Body of pancreas (tissue), 4 donors: ENCODE results near the gene KIAA0825. TPM values are rescaled to one million over a fixed set of nuclear protein-coding genes. Genes with fewer than 3 reads are reported as not detected.

Source experiments
- ATAC-seq: fragments of 150-250 bp; one replicate; pipeline ENCODE4 v1.9.1; 2016
- DNase-seq, 4 donors: peaks; one replicate each; pipeline ENCODE4 v3.0.0-alpha.2; 2019
- H3K27ac ChIP-seq, 4 donors: fragments of 200-600 bp; sonication (generic); 1 replicate in 3 of 4; 2 replicates in 1 of 4; pipeline versions ENCODE4 v1.5.1 to v1.6.1; 2016 to 2019; ENCODE audit warnings: mild to moderate bottlenecking in 1 of 4, mixed read lengths in 1 of 4, moderate library complexity in 1 of 4
- H3K27me3 ChIP-seq, 2 donors: fragments of 200-600 bp; sonication (generic); one replicate each; pipeline ENCODE4 v1.6.0; 2016; ENCODE audit warnings: mild to moderate bottlenecking in 1 of 2
- H3K36me3 ChIP-seq, 2 donors: fragments of 200-600 bp; sonication (generic); replicated peaks in 1 of 2; 2 replicates each; pipeline ENCODE4 v1.5.1; 2016; ENCODE audit warnings: low read depth in 2 of 2; ENCODE audit not compliant: insufficient read depth in 1 of 2
- H3K4me1 ChIP-seq: fragments of 200-600 bp; sonication (generic); one replicate; pipeline ENCODE4 v1.6.0; 2016
- H3K4me3 ChIP-seq, 2 donors: fragments of 200-600 bp; sonication (generic); 1 replicate in 1 of 2; 2 replicates in 1 of 2; pipeline ENCODE4 v1.5.1; 2016 to 2019
- H3K9me3 ChIP-seq, 3 donors: fragments of 200-600 bp; sonication (generic); 1 replicate in 2 of 3; 2 replicates in 1 of 3; pipeline ENCODE4 v1.5.1; 2016
- CTCF ChIP-seq, 7 experiments: fragments of 450-650 bp in 4 of 7; fragments of 200-600 bp in 3 of 7; sonication (generic) in 3 of 7; IDR thresholded peaks; one replicate each; pipeline ENCODE4 v1.5.1; 2016 to 2019; ENCODE audit warnings: antibody characterized with exemption in 7 of 7
- POLR2A ChIP-seq, 3 donors: fragments of 450-650 bp; IDR thresholded peaks; one replicate each; pipeline ENCODE4 v1.6.1; 2016; ENCODE audit warnings: antibody characterized with exemption in 3 of 3, mild to moderate bottlenecking in 2 of 3
- WGBS, 2 donors: methylation state at CpG; one replicate each; pipeline ENCODE4 v1.1.5; 2017; 5-methylcytosine and 5-hydroxymethylcytosine counted together
- intact Hi-C: fragments of 100-400 bp; cut with DNase I; formaldehyde crosslinking; loops from one replicate; pipeline ENCODE4 v1.15.1; 2023
- total RNA-seq, 2 donors: library from RNA; depleted of rRNA; stranded (reverse); fragments of >200 nt; gene quantifications; one replicate each; pipeline ENCODE4 v1.1.0, GENCODE V29; 2016

KIAA0825 gene
- total RNA-seq, 2 donors from 2014 or later: 5.7 to 6.6 TPM

DNA sequence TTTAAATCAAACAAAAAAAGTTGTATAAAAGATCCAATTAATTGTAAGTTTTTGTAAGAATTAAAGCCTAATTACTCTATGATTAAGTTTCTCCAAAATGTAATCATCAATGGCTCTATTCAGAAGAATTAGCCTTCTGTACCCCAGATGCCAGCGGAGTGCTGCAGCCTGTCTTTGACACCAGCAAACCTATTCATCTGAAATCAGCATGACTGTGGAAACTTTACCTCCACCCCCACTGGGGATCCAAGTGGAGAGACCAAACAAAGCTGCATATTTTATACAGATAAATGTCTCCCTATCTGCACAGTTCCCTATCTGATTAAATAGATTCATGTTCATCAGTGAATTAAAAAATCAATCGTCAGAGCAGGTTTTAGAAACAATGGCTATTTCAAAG lies 426.8 kb downstream of the KIAA0825 start:
- no peak for TF ChIP-seq CTCF (IDR thresholded peaks at IDR 0.05)
- TF ChIP-seq POLR2A (IDR thresholded peaks at IDR 0.05): no peak
- WGBS, 2 donors: 47 to 59% methylated on average over 2 of the region's 2 CpGs
- H3K4me3 ChIP-seq: no peak overlapping the region
- DNase-seq (no peak), ATAC-seq (no peak)
- no peaks in the 10 kb centered on the region for H3K4me1 ChIP-seq
- H3K36me3 ChIP-seq: no peaks in the 10 kb centered on the region
- H3K27ac ChIP-seq: no peak overlapping the region
- intact Hi-C loops: no loop called here
- H3K9me3 ChIP-seq: no peaks in the 10 kb centered on the region
- H3K27me3 ChIP-seq: no peaks in the 10 kb centered on the region

DNA sequence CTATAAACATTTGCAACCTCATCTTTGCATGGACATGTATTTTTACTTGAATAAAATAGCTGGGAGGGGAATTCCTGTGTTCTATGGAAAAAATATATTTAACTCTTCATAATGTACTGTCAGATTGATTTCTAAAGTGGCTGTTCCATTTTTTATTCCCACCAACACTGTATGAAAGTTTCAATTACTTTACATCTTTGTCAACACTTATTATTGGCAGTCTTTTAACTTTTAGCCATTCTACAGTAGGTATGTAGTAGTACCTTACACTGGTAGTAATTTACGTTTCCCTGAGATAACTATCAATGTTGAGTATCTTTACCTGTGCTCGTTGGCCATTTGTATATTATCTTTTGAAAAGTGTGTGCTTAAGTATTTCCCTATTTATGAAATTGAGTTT lies 429.7 kb downstream of the KIAA0825 start:
- TF ChIP-seq CTCF (IDR thresholded peaks at IDR 0.05) (no peak), POLR2A (IDR thresholded peaks at IDR 0.05) (no peak)
- no peak for DNase-seq

GRCh38 chr5:94184870-94185269 lies 433.5 kb downstream of the KIAA0825 start:
- TF ChIP-seq CTCF (IDR thresholded peaks at IDR 0.05): no peak
- no peak for TF ChIP-seq POLR2A (IDR thresholded peaks at IDR 0.05)
- no peak overlapping the region for H3K27ac ChIP-seq
- H3K4me3 ChIP-seq: no peak overlapping the region
- intact Hi-C loops: no loop called here
- DNase-seq (no peak), ATAC-seq (no peak)
- H3K4me1 ChIP-seq: no peaks in the 10 kb centered on the region
- no peaks in the 10 kb centered on the region for H3K9me3 ChIP-seq
- no peaks in the 10 kb centered on the region for H3K27me3 ChIP-seq
- WGBS, 2 donors: 80 to 94% methylated on average over 1 of the region's 1 CpG
- H3K36me3 ChIP-seq: no peaks in the 10 kb centered on the region

More for the DNA sequence above, 429.7 kb downstream of the KIAA0825 start:
- Histone ChIP-seq H3K36me3 (no peaks in the 10 kb centered on the region), H3K27ac (no peak overlapping the region), H3K27me3 (no peaks in the 10 kb centered on the region), H3K4me1 (no peaks in the 10 kb centered on the region), H3K4me3 (no peak overlapping the region), H3K9me3 (no peaks in the 10 kb centered on the region)
- no peak for ATAC-seq
- intact Hi-C loops: no loop called here
- 71 to 73% methylated on average over 2 of the region's 2 CpGs for WGBS, 2 donors

- intact Hi-C loops: no loop called here
- Histone ChIP-seq H3K4me1 (no peaks in the 10 kb centered on the region), H3K27me3 (no peaks in the 10 kb centered on the region), H3K9me3 (no peaks in the 10 kb centered on the region), H3K4me3 (no peak overlapping the region), H3K36me3 (no peaks in the 10 kb centered on the region), H3K27ac (no peak overlapping the region)
- DNase-seq (no peak), ATAC-seq (no peak)
- WGBS, 2 donors: 62 to 71% methylated on average over 2 of the region's 2 CpGs
- TF ChIP-seq POLR2A (IDR thresholded peaks at IDR 0.05): no peak
- no peak for TF ChIP-seq CTCF (IDR thresholded peaks at IDR 0.05)
These were observed 436.5 kb downstream of the KIAA0825 start for GRCh38 chr5:94181895-94182294.

- Histone ChIP-seq H3K36me3 (no peaks in the 10 kb centered on the region), H3K9me3 (no peaks in the 10 kb centered on the region), H3K27ac (no peak overlapping the region), H3K4me3 (no peak overlapping the region), H3K4me1 (no peaks in the 10 kb centered on the region), H3K27me3 (no peaks in the 10 kb centered on the region)
- DNase-seq (no peak), ATAC-seq (no peak)
- intact Hi-C loops: no loop called here
- no peak for TF ChIP-seq POLR2A (IDR thresholded peaks at IDR 0.05)
- no peak for TF ChIP-seq CTCF (IDR thresholded peaks at IDR 0.05)
These were observed 437.6 kb downstream of the KIAA0825 start for GRCh38 chr5:94180761-94181160.
